SK-N-SH treated with all-trans-retinoic acid at 6 μM for 48 hours (cell line): ENCODE results near the gene EXD3.

ENCODE experiments used
- ARNTL ChIP-seq: fragments of 450-650 bp; formaldehyde crosslinking; IDR thresholded peaks from 2 replicates; pipeline ENCODE4 v1.5.0; 2020; ENCODE audit warnings: low read depth, mild to moderate bottlenecking, moderate library complexity, borderline replicate concordance
- ESRRG ChIP-seq: fragments of 250-450 bp; sonication (Bioruptor Pico); IDR thresholded peaks from 2 replicates; pipeline ENCODE4 v1.6.1; 2021; ENCODE audit warnings: mild to moderate bottlenecking
- GLIS3 ChIP-seq: fragments of 250-450 bp; sonication (Bioruptor Pico); IDR thresholded peaks from 2 replicates; pipeline ENCODE4 v1.5.0; 2020; ENCODE audit warnings: mild to moderate bottlenecking, moderate library complexity
- RARB ChIP-seq: fragments of 250-450 bp; sonication (Bioruptor Pico); IDR thresholded peaks from 2 replicates; pipeline ENCODE4 v1.8.0; 2021; ENCODE audit warnings: mild to moderate bottlenecking, moderate library complexity
- TCF4 ChIP-seq: fragments of 250-450 bp; sonication (Bioruptor Pico); IDR thresholded peaks from 2 replicates; pipeline ENCODE4 v1.8.0; 2021; ENCODE audit warnings: mild to moderate bottlenecking, moderate library complexity, borderline replicate concordance
- ZFP3 ChIP-seq: fragments of 250-450 bp; sonication (Bioruptor Pico); IDR thresholded peaks from 2 replicates; pipeline ENCODE4 v1.5.0; 2020; ENCODE audit warnings: mild to moderate bottlenecking, moderate library complexity
- ZFP30 ChIP-seq: fragments of 450-650 bp; formaldehyde crosslinking; IDR thresholded peaks from 2 replicates; pipeline ENCODE4 v1.5.0; 2022; ENCODE audit warnings: mild to moderate bottlenecking, moderate library complexity
- ZNF565 ChIP-seq: fragments of 450-650 bp; formaldehyde crosslinking; conservative IDR thresholded peaks from 2 replicates; pipeline ENCODE4 v1.5.0; 2020; ENCODE audit warnings: low read depth, mild to moderate bottlenecking, moderate library complexity
- ZNF8 ChIP-seq: fragments of 450-650 bp; formaldehyde crosslinking; IDR thresholded peaks from 2 replicates; pipeline ENCODE4 v1.5.0; 2020; ENCODE audit warnings: mild to moderate bottlenecking, moderate library complexity
- TF ChIP-seq, protein P1 (sequence below): fragments of 250-450 bp; sonication (Bioruptor Pico); IDR thresholded peaks from 2 replicates; pipeline ENCODE4 v1.8.0; 2020; ENCODE audit warnings: mild to moderate bottlenecking, moderate library complexity, borderline replicate concordance
- TF ChIP-seq, protein P2 (sequence below): fragments of 250-450 bp; sonication (Bioruptor Pico); IDR thresholded peaks from 2 replicates; pipeline ENCODE4 v1.5.1; 2020; ENCODE audit warnings: low read depth, mild to moderate bottlenecking, moderate library complexity

DNA sequence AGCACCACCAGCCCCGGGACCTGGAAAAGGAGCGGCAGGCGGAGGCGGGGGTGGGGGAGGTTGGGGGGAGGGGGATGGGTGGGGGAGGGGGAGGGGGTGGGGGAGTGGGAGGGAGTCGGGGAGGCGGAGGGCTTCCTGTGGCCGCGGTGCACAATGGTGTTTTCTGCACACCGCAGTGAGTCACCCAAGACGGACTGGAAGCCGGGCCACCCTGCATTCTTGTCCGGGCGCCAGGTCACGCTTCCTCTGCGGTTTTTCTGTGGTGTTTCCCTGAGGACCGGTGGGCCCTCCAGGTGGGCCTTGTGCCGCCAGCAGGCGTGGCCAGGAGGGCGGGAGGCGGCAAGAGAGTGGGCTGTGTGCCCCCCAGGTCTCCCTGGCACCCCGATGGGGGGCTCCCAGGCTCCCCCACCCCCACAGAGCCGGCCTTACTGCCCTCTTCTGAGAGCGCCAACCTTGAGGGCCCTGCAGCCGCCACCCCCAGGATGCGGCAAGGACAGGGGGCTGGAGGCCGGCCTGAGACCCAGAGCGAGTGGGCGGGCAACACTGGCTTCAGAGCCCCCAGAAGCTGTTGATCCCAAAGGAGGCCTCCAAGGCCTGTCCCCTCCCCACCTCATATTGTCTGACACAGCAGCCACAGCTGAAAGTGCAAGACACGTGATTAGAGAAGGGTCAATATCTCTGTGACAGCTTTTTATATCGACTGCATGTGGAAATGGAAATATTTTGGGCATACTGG is 11.1 kb downstream of the EXD3 start:
- TF ChIP-seq, protein P1, sequence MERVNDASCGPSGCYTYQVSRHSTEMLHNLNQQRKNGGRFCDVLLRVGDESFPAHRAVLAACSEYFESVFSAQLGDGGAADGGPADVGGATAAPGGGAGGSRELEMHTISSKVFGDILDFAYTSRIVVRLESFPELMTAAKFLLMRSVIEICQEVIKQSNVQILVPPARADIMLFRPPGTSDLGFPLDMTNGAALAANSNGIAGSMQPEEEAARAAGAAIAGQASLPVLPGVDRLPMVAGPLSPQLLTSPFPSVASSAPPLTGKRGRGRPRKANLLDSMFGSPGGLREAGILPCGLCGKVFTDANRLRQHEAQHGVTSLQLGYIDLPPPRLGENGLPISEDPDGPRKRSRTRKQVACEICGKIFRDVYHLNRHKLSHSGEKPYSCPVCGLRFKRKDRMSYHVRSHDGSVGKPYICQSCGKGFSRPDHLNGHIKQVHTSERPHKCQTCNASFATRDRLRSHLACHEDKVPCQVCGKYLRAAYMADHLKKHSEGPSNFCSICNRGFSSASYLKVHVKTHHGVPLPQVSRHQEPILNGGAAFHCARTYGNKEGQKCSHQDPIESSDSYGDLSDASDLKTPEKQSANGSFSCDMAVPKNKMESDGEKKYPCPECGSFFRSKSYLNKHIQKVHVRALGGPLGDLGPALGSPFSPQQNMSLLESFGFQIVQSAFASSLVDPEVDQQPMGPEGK (CRISPR knock-in tag): peak; percentile 25; the same call in 1 of the 2 replicates
- TF ChIP-seq RARB (CRISPR knock-in tag) (no peak), ZNF8 (CRISPR knock-in tag) (no peak), ARNTL (CRISPR knock-in tag) (no peak), ZNF565 (no peak), ESRRG (CRISPR knock-in tag) (no peak), ZFP3 (CRISPR knock-in tag) (no peak), GLIS3 (no peak), TCF4 (CRISPR knock-in tag) (no peak), ZFP30 (CRISPR knock-in tag) (no peak)
- TF ChIP-seq, protein P2, sequence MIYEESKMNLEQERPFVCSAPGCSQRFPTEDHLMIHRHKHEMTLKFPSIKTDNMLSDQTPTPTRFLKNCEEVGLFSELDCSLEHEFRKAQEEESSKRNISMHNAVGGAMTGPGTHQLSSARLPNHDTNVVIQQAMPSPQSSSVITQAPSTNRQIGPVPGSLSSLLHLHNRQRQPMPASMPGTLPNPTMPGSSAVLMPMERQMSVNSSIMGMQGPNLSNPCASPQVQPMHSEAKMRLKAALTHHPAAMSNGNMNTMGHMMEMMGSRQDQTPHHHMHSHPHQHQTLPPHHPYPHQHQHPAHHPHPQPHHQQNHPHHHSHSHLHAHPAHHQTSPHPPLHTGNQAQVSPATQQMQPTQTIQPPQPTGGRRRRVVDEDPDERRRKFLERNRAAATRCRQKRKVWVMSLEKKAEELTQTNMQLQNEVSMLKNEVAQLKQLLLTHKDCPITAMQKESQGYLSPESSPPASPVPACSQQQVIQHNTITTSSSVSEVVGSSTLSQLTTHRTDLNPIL (CRISPR knock-in tag): no peak
